Limb (tissue), 2 donors: ENCODE results near the gene DGCR2.
A peak's percentile ranks its signal among the peaks of the same experiment; 100 is the strongest.
"Not testable (repeated sequence)": the region's sequence is repeated elsewhere in the genome, so short reads cannot be mapped to it uniquely, and the experiment has no call there.

Experiments
- DNase-seq, 2 donors: peaks; one replicate each; pipeline ENCODE4 v3.0.0-alpha.2; 2016; ENCODE audit errors: extremely low spot score in 2 of 2

Gene DGCR2

GRCh38 chr22:19043121-19044085 is 78.8 kb downstream of the DGCR2 start:
- no peak for DNase-seq

GRCh38 chr22:19042285-19043120 is 79.7 kb downstream of the DGCR2 start:
- DNase-seq, result no peak

GRCh38 chr22:19041704-19042074 is 80.5 kb downstream of the DGCR2 start:
- no peak for DNase-seq

- DNase-seq, result no peak
Observed at GRCh38 chr22:19040888-19041703, 81.1 kb downstream of the DGCR2 start.

- no peak for DNase-seq
Observed at GRCh38 chr22:19040391-19040861, 81.8 kb downstream of the DGCR2 start.

- no peak for DNase-seq
Observed at GRCh38 chr22:19039796-19040280, 82.4 kb downstream of the DGCR2 start.

GRCh38 chr22:19039448-19039780 is 82.8 kb downstream of the DGCR2 start:
- no peak for DNase-seq

- DNase-seq, result no peak
Observed at GRCh38 chr22:19038728-19039447, 83.3 kb downstream of the DGCR2 start.

- no peak for DNase-seq
Observed at GRCh38 chr22:19038164-19038546, 84.1 kb downstream of the DGCR2 start.

- DNase-seq, result no peak
Observed at GRCh38 chr22:19037282-19038163, 84.7 kb downstream of the DGCR2 start.

GRCh38 chr22:19036523-19037273 is 85.5 kb downstream of the DGCR2 start:
- DNase-seq, result no peak

- DNase-seq, result no peak
Observed at GRCh38 chr22:19036229-19036522, 86.0 kb downstream of the DGCR2 start.

GRCh38 chr22:19035474-19036228 is 86.6 kb downstream of the DGCR2 start:
- DNase-seq, result peak in 1 of 2 donors; percentile 31

- DNase-seq, result not testable (repeated sequence)
Observed at GRCh38 chr22:19035126-19035473, 87.1 kb downstream of the DGCR2 start.

GRCh38 chr22:19034724-19035120 is 87.5 kb downstream of the DGCR2 start:
- DNase-seq, result not testable (repeated sequence)

GRCh38 chr22:19034031-19034723 is 88.0 kb downstream of the DGCR2 start:
- DNase-seq, result peak in 1 of 2 donors; percentile 22

- peak in 1 of 2 donors; percentile 26 for DNase-seq
Observed at GRCh38 chr22:19033568-19033905, 88.7 kb downstream of the DGCR2 start.
